Activated naive CD8-positive, alpha-beta T cell treated with anti-CD3 and anti-CD28 coated beads, Interleukin-2, amount 50 U/mL, for 24 hours (primary cell): Measurements from ENCODE around the gene PAK6.

Experiments
- ATAC-seq: fragments of 150-1000 bp; cut with Tn5 transposase; one replicate; pipeline ENCODE4 v1.10.0; 2021
- DNase-seq: peaks from one replicate; pipeline ENCODE4 v3.0.0; 2021
- H3K27ac Mint-ChIP-seq: one replicate; pipeline ENCODE4 v1.8.0; 2021; ENCODE audit warnings: mild to moderate bottlenecking, mixed read lengths
- H3K27me3 Mint-ChIP-seq: one replicate; pipeline ENCODE4 v1.8.0; 2021; ENCODE audit warnings: mixed read lengths
- H3K36me3 Mint-ChIP-seq: one replicate; pipeline ENCODE4 v1.8.0; 2021; ENCODE audit warnings: low read depth, mixed read lengths
- H3K4me1 Mint-ChIP-seq: one replicate; pipeline ENCODE4 v1.8.0; 2021; ENCODE audit warnings: mixed read lengths
- H3K4me3 Mint-ChIP-seq: one replicate; pipeline ENCODE4 v1.8.0; 2021; ENCODE audit warnings: mild to moderate bottlenecking, moderate library complexity, mixed read lengths
- H3K9me3 Mint-ChIP-seq: one replicate; pipeline ENCODE4 v1.8.0; 2021; ENCODE audit warnings: mixed read lengths

The PAK6 gene

DNA sequence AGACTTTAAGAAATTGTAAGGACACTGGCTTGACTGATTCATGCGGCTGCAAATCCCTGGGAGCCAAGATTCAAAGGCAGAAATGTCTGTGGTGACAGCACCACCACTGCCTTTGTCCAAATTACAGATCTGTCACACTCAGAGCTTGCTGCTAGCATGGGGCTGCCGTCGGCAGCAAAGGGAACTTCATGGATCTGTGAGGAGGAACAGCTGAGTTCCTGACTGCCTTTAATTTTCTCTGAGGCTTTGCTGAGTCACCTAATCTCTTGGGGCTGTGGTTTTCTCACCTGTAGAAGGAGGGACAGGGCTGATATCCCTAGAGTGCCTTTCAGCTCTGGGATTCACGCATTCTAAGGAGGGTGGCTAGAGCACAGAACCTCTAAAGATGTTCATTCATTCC, 4.1 kb upstream of the PAK6 start:
- Mint-ChIP-seq H3K27me3 (peaks cover 14% of the 10 kb centered on the region), H3K36me3 (peaks cover 3% of the 10 kb centered on the region), H3K27ac (no peak overlapping the region), H3K4me3 (no peak overlapping the region), H3K4me1 (peaks cover 8% of the 10 kb centered on the region), H3K9me3 (no peaks in the 10 kb centered on the region)
- DNase-seq = no peak
- ATAC-seq = no peak

DNA sequence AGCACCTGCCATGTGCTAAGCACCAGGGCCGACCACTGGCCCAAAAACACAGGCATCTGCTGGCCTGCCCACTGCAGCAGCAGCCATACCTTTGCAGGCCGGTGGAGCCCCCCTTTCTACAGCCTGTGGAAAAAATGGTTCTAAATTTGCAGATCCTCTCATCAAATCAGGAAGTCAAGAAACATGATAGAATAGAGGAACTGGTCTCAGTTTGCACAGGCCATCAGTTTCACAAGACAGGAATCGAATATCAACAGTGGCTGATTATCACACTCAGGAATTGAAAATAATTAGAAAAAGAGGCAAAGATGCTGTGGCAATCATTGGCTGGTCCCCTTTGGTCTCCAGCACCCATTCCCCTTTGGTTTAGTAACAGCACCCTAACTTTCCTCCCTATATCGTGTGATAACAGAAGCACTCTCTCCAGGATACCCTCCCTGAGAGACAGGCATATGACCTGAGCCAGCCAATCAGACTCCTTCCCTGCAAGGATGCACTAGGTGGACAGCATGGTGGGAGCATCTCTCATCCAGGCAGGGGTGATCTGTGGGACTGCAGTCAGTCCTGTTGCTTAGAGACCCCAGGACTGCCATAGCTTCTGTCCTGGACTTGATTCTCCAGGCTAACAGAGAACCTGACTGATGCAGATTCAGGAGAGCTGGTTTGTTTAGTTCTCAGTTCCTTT, 3.5 kb upstream of the PAK6 start:
- ATAC-seq (no peak), DNase-seq (no peak)
- H3K9me3 Mint-ChIP-seq = no peaks in the 10 kb centered on the region
- no peaks in the 10 kb centered on the region for H3K36me3 Mint-ChIP-seq
- H3K4me1 Mint-ChIP-seq = peaks cover 8% of the 10 kb centered on the region
- peaks cover 17% of the 10 kb centered on the region for H3K27me3 Mint-ChIP-seq
- no peak overlapping the region for H3K4me3 Mint-ChIP-seq
- H3K27ac Mint-ChIP-seq = no peak overlapping the region

GRCh38 chr15:40239404-40239692, 485 bp downstream of the PAK6 start:
- Mint-ChIP-seq H3K4me1 (peaks cover 8% of the 10 kb centered on the region), H3K36me3 (no peaks in the 10 kb centered on the region), H3K27me3 (peaks cover 17% of the 10 kb centered on the region), H3K27ac (peak overlapping the region; percentile 11), H3K9me3 (no peaks in the 10 kb centered on the region), H3K4me3 (no peak overlapping the region)
- ATAC-seq (no peak), DNase-seq (no peak)

DNA sequence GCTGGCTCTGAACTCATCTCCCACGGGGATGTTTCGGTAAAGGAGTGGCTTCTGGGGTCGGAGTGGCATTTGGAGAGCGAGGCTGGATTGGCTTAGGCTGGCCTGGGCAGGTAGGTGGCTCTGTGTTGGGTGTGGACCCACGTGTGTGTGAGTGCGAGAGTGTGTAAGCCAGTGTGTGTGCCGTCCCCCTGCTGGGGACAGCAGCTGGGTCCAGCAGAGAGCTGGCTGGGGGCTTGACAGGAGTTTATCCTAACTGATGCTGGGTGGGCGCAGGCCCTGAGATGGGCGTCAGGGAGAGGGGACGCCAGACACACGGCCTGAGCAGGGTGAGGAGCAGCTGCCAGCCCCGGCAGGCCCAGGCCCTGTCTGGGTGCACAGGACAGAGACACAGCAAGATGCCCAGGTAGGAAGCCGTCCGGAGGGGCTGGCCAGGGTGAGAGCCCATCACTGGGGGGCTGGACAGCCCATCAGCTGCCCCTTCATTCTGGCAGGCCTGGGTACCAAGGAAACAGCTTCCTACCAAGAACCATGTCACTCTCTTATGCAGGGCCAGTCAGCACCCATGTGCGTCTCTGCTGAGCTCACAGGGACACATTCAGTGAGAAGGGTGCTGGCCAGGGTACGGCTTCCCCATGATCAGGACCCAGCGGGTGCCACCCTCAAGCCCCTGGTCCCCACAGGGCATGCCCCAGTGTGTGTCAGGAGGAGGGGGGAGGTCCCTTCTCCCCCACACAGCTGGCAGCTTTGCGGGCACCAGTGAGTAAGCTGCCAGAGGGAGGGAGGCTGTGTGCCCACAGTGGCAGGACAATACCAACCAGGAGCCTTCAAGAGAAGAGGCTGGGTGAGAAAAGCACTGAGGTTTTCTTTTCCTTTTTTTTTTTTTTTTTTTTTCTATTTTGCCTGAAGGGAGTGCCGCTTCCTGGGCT, 1.1 kb downstream of the PAK6 start:
- Mint-ChIP-seq H3K27ac (peak overlapping the region; percentile 11), H3K4me3 (no peak overlapping the region), H3K4me1 (peaks cover 8% of the 10 kb centered on the region), H3K9me3 (no peaks in the 10 kb centered on the region), H3K27me3 (peaks cover 17% of the 10 kb centered on the region), H3K36me3 (no peaks in the 10 kb centered on the region)
- DNase-seq = no peak
- no peak for ATAC-seq

GRCh38 chr15:40240619-40241221, 1.9 kb downstream of the PAK6 start:
- Mint-ChIP-seq H3K27ac (no peak overlapping the region), H3K4me3 (no peak overlapping the region), H3K9me3 (no peaks in the 10 kb centered on the region), H3K36me3 (no peaks in the 10 kb centered on the region), H3K27me3 (peaks cover 17% of the 10 kb centered on the region), H3K4me1 (peaks cover 8% of the 10 kb centered on the region)
- ATAC-seq (no peak), DNase-seq (no peak)

DNA sequence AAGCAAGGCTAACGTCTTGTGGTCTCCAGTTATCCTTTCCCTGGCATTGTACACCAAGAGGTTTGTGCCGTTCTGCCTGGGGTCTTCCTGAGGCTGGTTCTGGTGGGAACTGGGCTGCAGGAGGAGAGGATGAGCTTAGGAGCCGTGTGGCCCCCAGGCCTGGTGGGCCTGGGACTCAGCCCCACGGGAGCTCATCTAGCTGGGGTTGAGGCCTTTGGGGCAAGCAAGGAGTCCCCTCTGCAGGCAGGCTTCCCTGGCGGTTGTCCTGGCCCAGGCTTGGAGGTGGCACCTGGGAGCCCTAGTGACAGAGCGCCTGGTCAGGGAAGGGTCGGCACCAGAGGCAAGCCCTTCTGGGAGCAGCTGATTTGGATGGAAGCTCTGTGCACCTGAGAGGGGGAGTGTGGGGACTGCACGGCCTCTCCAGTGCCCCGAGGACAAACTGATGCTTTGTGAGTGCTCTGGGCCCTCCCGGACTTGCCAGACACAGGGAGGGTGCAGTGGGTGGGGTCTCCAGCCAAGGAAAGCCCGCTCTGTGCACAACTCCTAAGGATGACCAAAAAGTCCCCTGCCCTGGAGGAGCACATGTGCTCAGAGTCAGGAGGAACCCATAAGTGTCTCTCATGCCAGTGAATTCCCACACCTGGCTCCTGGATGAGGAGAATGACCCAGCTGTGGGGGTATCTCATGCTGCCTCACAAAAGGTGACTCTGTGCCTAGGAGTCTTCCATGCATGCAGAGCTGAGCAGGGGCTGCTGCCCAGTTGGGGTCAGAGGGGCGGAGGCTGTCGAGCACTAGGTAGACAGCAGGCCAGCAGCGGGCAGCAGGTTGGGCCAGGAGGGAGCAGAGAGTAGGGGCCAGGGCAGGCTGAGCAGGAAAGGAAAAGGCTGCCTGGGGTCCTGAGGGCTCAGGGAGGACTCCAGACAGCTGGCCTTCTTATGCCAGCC, 2.7 kb downstream of the PAK6 start:
- Mint-ChIP-seq H3K27me3 (peaks cover 17% of the 10 kb centered on the region), H3K36me3 (no peaks in the 10 kb centered on the region), H3K27ac (no peak overlapping the region), H3K9me3 (no peaks in the 10 kb centered on the region), H3K4me3 (no peak overlapping the region), H3K4me1 (peaks cover 8% of the 10 kb centered on the region)
- DNase-seq (no peak), ATAC-seq (no peak)

DNA sequence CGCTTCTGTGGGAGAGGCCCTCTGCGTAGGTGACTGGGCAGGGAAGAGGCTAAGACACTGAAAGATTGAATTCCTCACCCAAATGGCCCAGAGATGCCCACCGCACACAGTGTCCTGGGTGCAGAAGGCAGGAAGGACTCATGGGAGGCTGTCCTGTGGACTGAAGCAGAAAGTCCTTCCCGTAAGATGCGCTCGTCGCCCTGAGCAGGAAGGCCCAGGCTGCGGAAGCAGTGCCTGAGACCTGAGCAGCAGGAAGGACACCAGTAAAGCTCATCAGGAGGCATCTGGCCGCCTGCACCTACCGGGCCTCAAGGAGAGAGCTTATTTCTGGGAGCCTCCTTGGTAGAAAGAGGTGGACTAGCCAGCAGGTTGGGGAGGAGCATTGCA, 3.3 kb downstream of the PAK6 start:
- H3K4me3 Mint-ChIP-seq = no peak overlapping the region
- H3K27me3 Mint-ChIP-seq = peaks cover 17% of the 10 kb centered on the region

DNA sequence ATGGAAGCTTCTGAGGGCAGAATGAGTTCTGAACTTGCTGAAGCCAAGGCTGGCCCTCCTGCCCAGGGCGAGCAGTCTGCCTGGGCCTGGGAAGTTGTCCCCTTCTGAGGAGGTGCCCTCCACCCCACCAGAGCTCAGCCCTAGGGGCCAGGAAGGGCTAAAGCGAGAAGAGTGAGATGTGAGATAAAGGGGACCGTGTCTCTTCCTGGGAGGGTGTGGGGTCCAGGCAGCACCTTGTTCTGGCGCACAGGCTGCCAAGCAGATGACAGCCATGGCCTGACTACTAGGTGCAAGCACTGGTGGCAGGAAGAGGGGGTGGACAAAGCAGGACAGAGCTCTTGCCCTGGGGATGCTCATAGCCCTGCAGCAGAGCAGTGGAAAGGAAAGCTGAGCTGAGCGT, 3.7 kb downstream of the PAK6 start:
- Mint-ChIP-seq H3K36me3 (no peaks in the 10 kb centered on the region), H3K27me3 (peaks cover 16% of the 10 kb centered on the region), H3K4me1 (peaks cover 8% of the 10 kb centered on the region), H3K4me3 (no peak overlapping the region), H3K27ac (no peak overlapping the region), H3K9me3 (no peaks in the 10 kb centered on the region)
- no peak for ATAC-seq
- DNase-seq = no peak

More for the DNA sequence above, 3.3 kb downstream of the PAK6 start:
- H3K4me1 Mint-ChIP-seq = peaks cover 8% of the 10 kb centered on the region
- H3K27ac Mint-ChIP-seq = no peak overlapping the region
- DNase-seq (no peak), ATAC-seq (no peak)
- no peaks in the 10 kb centered on the region for H3K9me3 Mint-ChIP-seq
- no peaks in the 10 kb centered on the region for H3K36me3 Mint-ChIP-seq

GRCh38 chr15:40243126-40243810, 4.4 kb downstream of the PAK6 start:
- H3K27me3 Mint-ChIP-seq = peaks cover 10% of the 10 kb centered on the region
- H3K27ac Mint-ChIP-seq = no peak overlapping the region
- DNase-seq (no peak), ATAC-seq (no peak)
- H3K36me3 Mint-ChIP-seq = no peaks in the 10 kb centered on the region
- peaks cover 6% of the 10 kb centered on the region for H3K4me1 Mint-ChIP-seq
- H3K4me3 Mint-ChIP-seq = no peak overlapping the region
- no peaks in the 10 kb centered on the region for H3K9me3 Mint-ChIP-seq

DNA sequence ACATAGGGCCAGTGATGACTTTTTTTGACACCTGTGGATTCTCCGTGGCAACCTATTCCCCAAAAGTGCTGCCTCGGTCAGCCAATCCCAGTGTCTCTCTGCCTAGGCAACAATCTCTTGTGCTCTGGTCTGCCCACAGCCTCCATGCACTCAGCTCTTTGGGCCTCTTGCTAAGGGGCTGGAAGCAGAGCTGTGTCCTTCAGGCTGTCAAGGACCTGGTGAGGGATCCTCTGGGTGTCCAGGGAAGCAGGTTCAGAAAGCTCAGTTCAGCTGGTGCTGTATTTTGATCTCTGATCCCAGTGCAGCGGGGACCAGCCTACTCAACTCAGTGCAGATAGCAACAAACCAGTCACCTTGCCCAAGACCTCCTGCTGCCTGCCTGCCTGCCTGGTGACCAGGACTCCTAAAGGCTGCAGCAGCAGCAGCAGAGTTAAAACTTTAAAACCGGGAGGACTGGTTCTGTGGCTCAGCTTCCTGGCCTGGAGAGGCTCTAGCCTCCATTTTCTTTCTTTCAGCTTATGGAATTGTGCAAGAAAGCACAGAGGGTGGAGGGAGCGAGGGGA, 6.2 kb downstream of the PAK6 start:
- DNase-seq (no peak), ATAC-seq (no peak)
- no peak overlapping the region for H3K27ac Mint-ChIP-seq
- no peaks in the 10 kb centered on the region for H3K9me3 Mint-ChIP-seq
- no peaks in the 10 kb centered on the region for H3K36me3 Mint-ChIP-seq
- peaks cover under 1% of the 10 kb centered on the region for H3K27me3 Mint-ChIP-seq
- H3K4me1 Mint-ChIP-seq = no peaks in the 10 kb centered on the region
- H3K4me3 Mint-ChIP-seq = no peak overlapping the region

DNA sequence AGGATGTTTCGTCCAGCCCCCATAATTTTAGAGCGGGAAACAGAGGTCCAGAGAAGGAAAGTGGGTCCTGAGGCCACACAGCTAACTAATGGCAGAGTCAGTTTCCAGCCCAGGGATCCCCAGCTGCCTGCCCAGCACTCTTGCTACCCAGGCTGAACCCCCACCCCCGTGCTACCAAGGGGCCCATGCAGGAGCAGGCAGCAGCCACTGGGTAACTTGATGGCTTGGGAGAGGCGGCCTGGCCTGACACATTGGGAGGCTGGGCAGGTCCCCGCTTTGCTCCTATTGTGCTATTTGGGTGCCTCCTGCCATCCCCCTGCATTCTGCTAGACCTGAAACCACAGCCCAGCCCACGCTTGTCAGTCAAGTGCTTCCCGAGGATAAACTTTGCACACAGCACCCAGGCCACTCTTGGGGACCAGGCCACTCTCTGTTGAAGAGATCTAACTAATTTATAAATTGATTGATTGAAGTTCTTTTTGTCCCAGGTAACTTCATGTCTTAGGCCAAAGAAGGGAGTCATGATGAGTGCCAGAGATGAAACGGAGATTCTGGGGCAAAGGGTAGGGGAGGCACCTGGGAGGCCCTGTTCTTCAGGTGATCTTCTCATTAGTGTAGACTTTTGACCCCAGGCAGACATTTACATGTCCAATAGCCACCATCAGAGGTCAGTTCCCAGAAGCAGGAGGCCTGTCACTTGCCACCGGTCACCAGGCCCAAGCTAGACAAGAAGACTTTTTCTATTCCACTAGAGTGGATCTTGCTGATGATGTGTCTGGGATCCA, 7.0 kb downstream of the PAK6 start:
- DNase-seq (no peak), ATAC-seq (no peak)
- Mint-ChIP-seq H3K27me3 (peaks cover 2% of the 10 kb centered on the region), H3K4me1 (no peaks in the 10 kb centered on the region), H3K27ac (no peak overlapping the region), H3K9me3 (no peaks in the 10 kb centered on the region), H3K4me3 (no peak overlapping the region), H3K36me3 (no peaks in the 10 kb centered on the region)

DNA sequence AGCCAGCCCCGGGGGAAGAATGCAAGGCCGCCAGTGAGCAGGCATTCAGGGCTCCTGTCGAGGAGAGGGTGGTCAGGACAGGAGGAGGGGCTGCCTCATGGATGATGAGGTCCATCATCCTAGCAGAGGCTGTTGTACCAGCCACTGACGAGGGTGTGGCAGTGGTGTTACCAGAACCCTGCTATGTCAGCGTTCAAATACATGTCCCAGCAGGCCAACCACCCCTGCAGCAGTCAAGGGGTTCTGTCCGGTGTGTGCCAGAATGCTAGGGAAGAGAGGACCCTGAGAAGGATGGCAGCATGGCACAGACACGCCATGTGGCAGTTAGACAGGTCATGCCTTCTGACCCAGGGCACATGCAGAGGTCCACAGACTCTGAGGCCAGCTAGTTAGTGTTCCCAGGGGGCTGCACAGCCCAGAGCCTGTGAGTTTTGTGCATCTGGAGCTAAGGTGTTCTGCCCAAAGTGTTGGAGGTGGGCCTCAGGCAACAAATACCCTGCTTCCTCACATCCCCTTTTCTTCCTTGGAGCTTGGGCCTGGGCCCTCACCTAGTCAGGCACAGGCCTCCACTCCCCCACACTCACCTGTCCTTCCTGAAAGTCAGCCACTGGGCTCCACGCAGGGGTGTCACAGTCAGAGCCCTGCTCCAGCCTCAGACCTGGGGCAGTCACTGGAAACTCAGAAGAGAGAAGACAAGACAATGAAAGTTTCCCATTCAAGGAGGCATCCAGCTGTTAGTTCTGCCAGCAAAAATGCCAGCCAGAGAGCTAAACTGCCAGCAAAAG, 7.8 kb downstream of the PAK6 start:
- Mint-ChIP-seq H3K4me1 (no peaks in the 10 kb centered on the region), H3K27me3 (peaks cover 10% of the 10 kb centered on the region), H3K36me3 (no peaks in the 10 kb centered on the region), H3K9me3 (no peaks in the 10 kb centered on the region), H3K4me3 (no peak overlapping the region), H3K27ac (no peak overlapping the region)
- peak; percentile 22 for ATAC-seq
- no peak for DNase-seq
